Activated gamma-delta T cell treated with Interleukin-2 at 50 U/mL for 16 hours (primary cell): ENCODE data around the gene COL9A3.

Source experiments
- DNase-seq: peaks from one replicate; pipeline ENCODE4 v3.0.0-alpha.2; 2020

The COL9A3 gene

GRCh38 chr20:62882426-62882825, 65.6 kb downstream of the COL9A3 start:
- no peak for DNase-seq

GRCh38 chr20:62884556-62884955, 67.7 kb downstream of the COL9A3 start:
- no peak for DNase-seq

GRCh38 chr20:62885046-62885895, 68.4 kb downstream of the COL9A3 start:
- no peak for DNase-seq

GRCh38 chr20:62885896-62886708, 69.3 kb downstream of the COL9A3 start:
- no peak for DNase-seq

- no peak for DNase-seq
Observed at GRCh38 chr20:62886709-62887058, 69.8 kb downstream of the COL9A3 start.

- DNase-seq, result peak; percentile 29
Observed at GRCh38 chr20:62887152-62887859, 70.5 kb downstream of the COL9A3 start.

- DNase-seq, result no peak
Observed at GRCh38 chr20:62887860-62888239, 71.0 kb downstream of the COL9A3 start.

GRCh38 chr20:62888406-62888805, 71.6 kb downstream of the COL9A3 start:
- no peak for DNase-seq

GRCh38 chr20:62888910-62889309, 72.1 kb downstream of the COL9A3 start:
- DNase-seq, result no peak

GRCh38 chr20:62889411-62889810, 72.6 kb downstream of the COL9A3 start:
- no peak for DNase-seq

GRCh38 chr20:62889871-62890270, 73.0 kb downstream of the COL9A3 start:
- DNase-seq, result no peak

GRCh38 chr20:62890444-62890843, 73.6 kb downstream of the COL9A3 start:
- DNase-seq, result no peak
